Mammary epithelial cell (primary cell): ENCODE data around the gene CACNA1G.

Experiments
- CTCF ChIP-seq, 2 donors: IDR thresholded peaks in 1 of 2; conservative IDR thresholded peaks in 1 of 2; 2 replicates each; pipeline ENCODE4 v1.5.1; 2011 to 2012; ENCODE audit warnings: inconsistent platforms in 2 of 2, low read length in 2 of 2, mild to moderate bottlenecking in 2 of 2, control low read depth in 1 of 2, low read depth in 1 of 2; ENCODE audit not compliant: insufficient read depth in 1 of 2; ENCODE audit errors: extremely low read depth in 1 of 2
- EZH2 ChIP-seq: IDR thresholded peaks from 2 replicates; pipeline ENCODE4 v1.6.1; 2012; ENCODE audit warnings: low read length, inconsistent platforms, borderline replicate concordance

- TF ChIP-seq CTCF (conservative IDR thresholded peaks at IDR 0.05 in 1 of 2, IDR thresholded peaks at IDR 0.05 in 1 of 2; ENCODE audit: extremely low read depth in 1 of 2, insufficient read depth in 1 of 2, low read depth in 1 of 2, low read length in 2 of 2) (no peak), EZH2 (no peak)
These were observed 48.3 kb downstream of the CACNA1G start for GRCh38 chr17:50608700-50609379.
